K562 (cell line): ENCODE measurements around the gene CAST. TPM values are rescaled to one million over a fixed set of nuclear protein-coding genes. Genes with fewer than 3 reads are reported as not detected.

ENCODE experiments used
- ATAC-seq: fragments of 200-7000 bp; cut with Tn5 transposase; 3 replicates; pipeline ENCODE4 v1.9.1; 2020; ENCODE audit warnings: moderate library complexity
- BruUV-seq: library from RNA; stranded (reverse); fragments of 400-500 nt; replicated peaks from 2 replicates; lab custom pipeline; 2021; lab: Mats Ljungman, UMichigan
- CTCF ChIA-PET: fragments of 300-600 bp; formaldehyde crosslinking; extraction: SDS; loops from one replicate; lab custom pipeline; 2021; ENCODE audit warnings: low intra/inter-chr PET ratio; lab: Yijun Ruan, JAX
- POLR2A ChIA-PET: fragments of 300-600, 350-650 bp; sonication (Branson Sonifier 250); formaldehyde crosslinking; extraction: SDS; loops from one replicate; lab custom pipeline; 2021; ENCODE audit warnings: antibody characterized with exemption, inconsistent platforms; lab: Yijun Ruan, JAX
- DNase-seq, 4 experiments: peaks; one replicate each; pipeline versions ENCODE4 v3.0.0 to v3.0.0-alpha.2; 2011 to 2018; ENCODE audit warnings: low spot score in 3 of 4, mixed read lengths in 3 of 4; ENCODE audit errors: extremely low read depth in 1 of 4
- FAIRE-seq: peaks from 2 replicates; lab custom pipeline; 2011; peaks lifted over from hg19 to GRCh38; lab: Jason Lieb, UNC
- H2AFZ ChIP-seq: 2 replicates; pipeline ENCODE4 v1.6.0; 2011; ENCODE audit warnings: low read depth, low read length, control low read depth, inconsistent platforms
- H3K27ac ChIP-seq: fragments of 200-600 bp; 3 replicates; pipeline ENCODE4 v1.8.0; 2011; ENCODE audit warnings: low read depth, mild to moderate bottlenecking, control low read depth, inconsistent platforms, low read length, moderate library complexity, mixed read lengths; ENCODE audit errors: extremely low read depth
- H3K27me3 ChIP-seq, 2 experiments: fragments of 300-600 bp in 1 of 2; 2 replicates in 1 of 2; 3 replicates in 1 of 2; pipeline versions ENCODE4 v1.6.0 to v1.8.0; 2011; ENCODE audit warnings: inconsistent platforms in 2 of 2, low read length in 2 of 2, mild to moderate bottlenecking in 1 of 2, mixed read lengths in 1 of 2, moderate library complexity in 1 of 2; ENCODE audit not compliant: control insufficient read depth in 2 of 2, insufficient read depth in 2 of 2
- H3K36me3 ChIP-seq: fragments of 300-600 bp; 3 replicates; pipeline ENCODE4 v1.8.0; 2011; ENCODE audit warnings: mild to moderate bottlenecking, low read length, inconsistent platforms; ENCODE audit not compliant: control insufficient read depth, insufficient read depth
- H3K4me1 ChIP-seq, 2 experiments: fragments of 200-600 bp in 1 of 2; replicated peaks in 1 of 2; 2 replicates in 1 of 2; 3 replicates in 1 of 2; pipeline versions ENCODE4 v1.5.1 to v1.8.0; 2011; ENCODE audit warnings: inconsistent platforms in 2 of 2, low read length in 2 of 2, mild to moderate bottlenecking in 1 of 2, mixed read lengths in 1 of 2, moderate library complexity in 1 of 2; ENCODE audit not compliant: control insufficient read depth in 2 of 2, insufficient read depth in 2 of 2
- H3K4me2 ChIP-seq: 2 replicates; pipeline ENCODE4 v1.6.1; 2011; ENCODE audit warnings: low read length, control low read depth, inconsistent platforms, mixed read lengths; ENCODE audit not compliant: insufficient read depth
- H3K4me3 ChIP-seq: fragments of 200-600 bp; sonication (generic), shearing (Covaris generic); 2 replicates; pipeline ENCODE4 v1.5.1; 2016; ENCODE audit warnings: control low read depth, inconsistent platforms
- H3K79me2 ChIP-seq: fragments of 200-600 bp; 3 replicates; pipeline ENCODE4 v1.8.0; 2011; ENCODE audit warnings: low read length, inconsistent platforms; ENCODE audit not compliant: control insufficient read depth, insufficient read depth
- H3K9ac ChIP-seq, 2 experiments: 2 replicates each; pipeline versions ENCODE4 v1.6.0 to v1.6.1; 2011; ENCODE audit warnings: low read depth in 2 of 2, low read length in 2 of 2, control low read depth in 1 of 2, inconsistent platforms in 1 of 2, mild to moderate bottlenecking in 1 of 2, mixed read lengths in 1 of 2; ENCODE audit not compliant: insufficient read depth in 1 of 2
- H3K9me1 ChIP-seq: one replicate; pipeline ENCODE4 v1.6.0; 2011; ENCODE audit warnings: inconsistent platforms, mild to moderate bottlenecking, low read length, moderate library complexity; ENCODE audit not compliant: control insufficient read depth, insufficient read depth
- H3K9me3 ChIP-seq: replicated peaks from 2 replicates; pipeline ENCODE4 v1.5.1; 2011; ENCODE audit warnings: low read depth, low read length, inconsistent platforms; ENCODE audit not compliant: control insufficient read depth, insufficient read depth
- H4K20me1 ChIP-seq: replicated peaks from 2 replicates; pipeline ENCODE4 v1.6.1; 2011; ENCODE audit warnings: low read length, inconsistent platforms, mixed read lengths; ENCODE audit not compliant: control insufficient read depth, insufficient read depth
- CBFA2T2 ChIP-seq: fragments of 450-650 bp; conservative IDR thresholded peaks from 2 replicates; pipeline ENCODE4 v1.6.1; 2017; ENCODE audit warnings: mild to moderate bottlenecking
- CEBPG ChIP-seq, 3 experiments: fragments of 200-800 bp in 1 of 3; sonication (Bioruptor generic) in 1 of 3; sonication (generic) in 1 of 3; formaldehyde crosslinking in 1 of 3; IDR thresholded peaks in 2 of 3; conservative IDR thresholded peaks in 1 of 3; 2 replicates each; pipeline versions ENCODE4 v1.6.1 to v1.8.0; 2016 to 2022; ENCODE audit warnings: missing compliant biosample characterization in 2 of 3, missing genetic modification characterization in 2 of 3, mild to moderate bottlenecking in 1 of 3, missing genetic modification reagents in 1 of 3
- NFATC3 ChIP-seq: fragments of 450-650 bp; IDR thresholded peaks from 2 replicates; pipeline ENCODE4 v1.6.1; 2017; ENCODE audit warnings: mild to moderate bottlenecking
- RFX7 ChIP-seq: fragments of 250-450 bp; sonication (Bioruptor Pico); IDR thresholded peaks from 2 replicates; pipeline ENCODE4 v1.5.1; 2021; ENCODE audit warnings: mild to moderate bottlenecking
- ZNF263 ChIP-seq: sonication (generic); formaldehyde crosslinking; IDR thresholded peaks from 2 replicates; pipeline ENCODE4 v1.8.0; 2022; ENCODE audit warnings: mild to moderate bottlenecking, missing genetic modification reagents, borderline replicate concordance
- WGBS: fragments of 100-300 bp; shearing (Covaris generic); methylation state at CpG from one replicate; pipeline ENCODE4 v1.1.6; 2016; ENCODE audit warnings: low coverage, mixed read lengths; ENCODE audit not compliant: insufficient coverage; ENCODE audit errors: missing lambda C conversion rate; 5-methylcytosine and 5-hydroxymethylcytosine counted together
- in situ Hi-C: fragments of 300-500 bp; cut with MboI; formaldehyde crosslinking; loops from 4 replicates; pipeline ENCODE4 v1.15.0; 2018; ENCODE audit warnings: inconsistent platforms, mixed read lengths
- intact Hi-C: fragments of 100-400 bp; cut with micrococcal nuclease; formaldehyde crosslinking; loops from 2 replicates; pipeline ENCODE4 v1.14.2; 2022
- polyA plus RNA-seq, 8 experiments: library from polyadenylated mRNA; depleted of rRNA in 4 of 8; stranded (reverse) in 5 of 8; unstranded in 3 of 8; fragments of >200 nt; fragmentation: Nextera tagmentation in 2 of 8; fragmentation: Illumina TruSeq in 1 of 8; extraction: Ambion mirVana in 2 of 8; extraction: Trizol in 1 of 8; gene quantifications; 2 replicates each; pipeline versions ENCODE4 v1.2.1 to v1.2.3, GENCODE V29; 2011 to 2014; ENCODE audit warnings: inconsistent platforms in 1 of 8, missing spikeins in 1 of 8
- total RNA-seq, 7 experiments: library from RNA; depleted of rRNA in 6 of 7; stranded (reverse); fragments of >200 nt in 6 of 7; fragmentation: Illumina TruSeq in 2 of 7; extraction: Trizol in 2 of 7; gene quantifications; 2 replicates each; pipeline versions ENCODE4 v1.2.1 to v1.2.3, GENCODE V29; 2011 to 2021; ENCODE audit warnings: low replicate concordance in 1 of 7
- TF ChIP-seq, protein P1 (sequence below): fragments of 250-450 bp; sonication (Bioruptor Pico); IDR thresholded peaks from 2 replicates; pipeline ENCODE4 v1.4.0; 2020; ENCODE audit warnings: mild to moderate bottlenecking, moderate library complexity
- TF ChIP-seq, protein P2 (sequence below), 3 experiments: fragments of 200-800 bp in 1 of 3; sonication (Bioruptor generic) in 1 of 3; sonication (generic) in 1 of 3; formaldehyde crosslinking in 1 of 3; IDR thresholded peaks; 2 replicates each; pipeline versions ENCODE4 v1.6.1 to v1.8.0; 2016 to 2022; ENCODE audit warnings: mild to moderate bottlenecking in 2 of 3, missing compliant biosample characterization in 2 of 3, missing genetic modification characterization in 2 of 3, missing genetic modification reagents in 1 of 3
- TF ChIP-seq, protein P3 (sequence below): fragments of 250-450 bp; sonication (Bioruptor Pico); IDR thresholded peaks from 2 replicates; pipeline ENCODE4 v1.8.0; 2021; ENCODE audit warnings: moderate library complexity, mild to moderate bottlenecking, inconsistent platforms
- TF ChIP-seq, protein P4 (sequence below): fragments of 250-450 bp; sonication (Bioruptor Pico); IDR thresholded peaks from 2 replicates; pipeline ENCODE4 v1.4.0; 2020

CAST gene
- total and polyA plus RNA-seq, 9 of the 15 experiments (the other 6 are each of a cell fraction or from before 2014, with no cell fraction given) = 55.5 to 136 (median 86.1) TPM

DNA sequence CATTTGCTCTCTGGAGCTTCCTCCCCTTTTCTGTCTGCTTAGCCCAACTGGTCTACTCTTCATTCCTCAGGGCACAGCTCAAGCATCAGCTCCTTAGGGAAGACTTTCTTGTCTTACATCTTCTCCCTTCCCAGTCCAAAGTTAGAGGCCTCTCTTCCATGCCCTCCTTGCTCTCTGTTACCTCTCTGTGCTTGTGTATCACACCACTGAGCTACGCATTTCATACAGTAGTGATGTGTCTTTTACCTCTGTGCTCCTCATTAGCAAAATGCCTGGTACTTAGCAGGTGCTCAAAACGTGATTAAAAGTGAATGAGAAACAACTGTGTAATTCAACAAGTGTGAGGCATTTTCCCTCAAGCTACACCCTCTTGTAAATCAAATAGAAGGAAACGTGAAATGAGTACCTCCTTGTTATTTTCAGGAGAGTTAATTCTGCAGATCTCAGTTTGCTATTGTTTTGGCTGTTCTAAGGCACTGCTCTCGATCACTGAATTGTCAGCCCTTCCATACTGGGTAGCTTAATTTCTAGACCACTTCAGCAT, 106.6 kb downstream of the CAST start (continued):
- TF ChIP-seq, protein P1, sequence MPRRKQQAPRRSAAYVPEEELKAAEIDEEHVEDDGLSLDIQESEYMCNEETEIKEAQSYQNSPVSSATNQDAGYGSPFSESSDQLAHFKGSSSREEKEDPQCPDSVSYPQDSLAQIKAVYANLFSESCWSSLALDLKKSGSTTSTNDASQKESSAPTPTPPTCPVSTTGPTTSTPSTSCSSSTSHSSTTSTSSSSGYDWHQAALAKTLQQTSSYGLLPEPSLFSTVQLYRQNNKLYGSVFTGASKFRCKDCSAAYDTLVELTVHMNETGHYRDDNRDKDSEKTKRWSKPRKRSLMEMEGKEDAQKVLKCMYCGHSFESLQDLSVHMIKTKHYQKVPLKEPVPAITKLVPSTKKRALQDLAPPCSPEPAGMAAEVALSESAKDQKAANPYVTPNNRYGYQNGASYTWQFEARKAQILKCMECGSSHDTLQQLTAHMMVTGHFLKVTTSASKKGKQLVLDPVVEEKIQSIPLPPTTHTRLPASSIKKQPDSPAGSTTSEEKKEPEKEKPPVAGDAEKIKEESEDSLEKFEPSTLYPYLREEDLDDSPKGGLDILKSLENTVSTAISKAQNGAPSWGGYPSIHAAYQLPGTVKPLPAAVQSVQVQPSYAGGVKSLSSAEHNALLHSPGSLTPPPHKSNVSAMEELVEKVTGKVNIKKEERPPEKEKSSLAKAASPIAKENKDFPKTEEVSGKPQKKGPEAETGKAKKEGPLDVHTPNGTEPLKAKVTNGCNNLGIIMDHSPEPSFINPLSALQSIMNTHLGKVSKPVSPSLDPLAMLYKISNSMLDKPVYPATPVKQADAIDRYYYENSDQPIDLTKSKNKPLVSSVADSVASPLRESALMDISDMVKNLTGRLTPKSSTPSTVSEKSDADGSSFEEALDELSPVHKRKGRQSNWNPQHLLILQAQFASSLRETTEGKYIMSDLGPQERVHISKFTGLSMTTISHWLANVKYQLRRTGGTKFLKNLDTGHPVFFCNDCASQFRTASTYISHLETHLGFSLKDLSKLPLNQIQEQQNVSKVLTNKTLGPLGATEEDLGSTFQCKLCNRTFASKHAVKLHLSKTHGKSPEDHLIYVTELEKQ = no peak

DNA sequence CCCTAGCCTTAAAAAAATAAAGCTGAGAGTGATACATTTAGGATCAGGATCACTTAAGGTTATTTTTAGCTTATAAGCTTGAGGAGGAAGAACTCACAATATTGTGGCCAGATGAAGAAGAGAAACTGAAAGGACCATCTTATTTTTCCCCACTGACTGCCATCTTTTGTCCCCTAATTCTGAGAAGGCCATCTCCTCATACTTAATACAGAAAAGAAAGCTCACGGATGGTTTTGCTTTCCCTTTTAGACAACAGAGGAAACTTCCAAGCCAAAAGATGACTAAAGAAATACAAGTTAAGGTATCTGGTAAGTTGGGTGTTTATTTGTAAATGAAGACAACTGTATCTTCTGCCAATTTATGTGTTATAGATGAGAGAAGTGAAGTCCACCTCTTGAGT, 109.2 kb downstream of the CAST start:
- BruUV-seq = no TSS peak
- no peak overlapping the region for H3K4me2 ChIP-seq
- no peak overlapping the region for H2AFZ ChIP-seq
- ATAC-seq (no peak), DNase-seq (no peak), FAIRE-seq (no peak)
- ChIA-PET POLR2A (interaction anchor here (1.2 to 1.9 kb wide), 2 partner anchors 9 to 33 kb away, joined by 3 to 5 read pairs; no protein-coding TSS in a partner anchor), CTCF (no interaction called here)
- no peaks in the 10 kb centered on the region for H3K79me2 ChIP-seq
- no peaks in the 10 kb centered on the region for H3K27me3 ChIP-seq
- H3K9ac ChIP-seq = no peak overlapping the region
- H3K36me3 ChIP-seq = peaks cover 94% of the 10 kb centered on the region
- no peaks in the 10 kb centered on the region for H3K9me1 ChIP-seq
- in situ Hi-C loops = no loop called here
- H3K9me3 ChIP-seq = no peaks in the 10 kb centered on the region
- H4K20me1 ChIP-seq = no peaks in the 10 kb centered on the region
- H3K27ac ChIP-seq = no peak overlapping the region
- no peaks in the 10 kb centered on the region for H3K4me1 ChIP-seq
- no peak overlapping the region for H3K4me3 ChIP-seq
- intact Hi-C loops = no loop called here
- WGBS = 94% methylated on average over 1 of the region's 1 CpG
- TF ChIP-seq, protein P2, sequence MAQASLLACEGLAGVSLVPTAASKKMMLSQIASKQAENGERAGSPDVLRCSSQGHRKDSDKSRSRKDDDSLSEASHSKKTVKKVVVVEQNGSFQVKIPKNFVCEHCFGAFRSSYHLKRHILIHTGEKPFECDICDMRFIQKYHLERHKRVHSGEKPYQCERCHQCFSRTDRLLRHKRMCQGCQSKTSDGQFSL (CRISPR knock-in tag; IDR thresholded peaks at IDR 0.05) = no peak
- TF ChIP-seq, protein P2 (tag; IDR thresholded peaks at IDR 0.05) = no peak
- TF ChIP-seq, protein P3, sequence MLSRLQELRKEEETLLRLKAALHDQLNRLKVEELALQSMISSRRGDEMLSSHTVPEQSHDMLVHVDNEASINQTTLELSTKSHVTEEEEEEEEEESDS = no peak
- TF ChIP-seq CBFA2T2 = no peak
- TF ChIP-seq RFX7 (CRISPR knock-in tag) = no peak
- TF ChIP-seq, protein P4, sequence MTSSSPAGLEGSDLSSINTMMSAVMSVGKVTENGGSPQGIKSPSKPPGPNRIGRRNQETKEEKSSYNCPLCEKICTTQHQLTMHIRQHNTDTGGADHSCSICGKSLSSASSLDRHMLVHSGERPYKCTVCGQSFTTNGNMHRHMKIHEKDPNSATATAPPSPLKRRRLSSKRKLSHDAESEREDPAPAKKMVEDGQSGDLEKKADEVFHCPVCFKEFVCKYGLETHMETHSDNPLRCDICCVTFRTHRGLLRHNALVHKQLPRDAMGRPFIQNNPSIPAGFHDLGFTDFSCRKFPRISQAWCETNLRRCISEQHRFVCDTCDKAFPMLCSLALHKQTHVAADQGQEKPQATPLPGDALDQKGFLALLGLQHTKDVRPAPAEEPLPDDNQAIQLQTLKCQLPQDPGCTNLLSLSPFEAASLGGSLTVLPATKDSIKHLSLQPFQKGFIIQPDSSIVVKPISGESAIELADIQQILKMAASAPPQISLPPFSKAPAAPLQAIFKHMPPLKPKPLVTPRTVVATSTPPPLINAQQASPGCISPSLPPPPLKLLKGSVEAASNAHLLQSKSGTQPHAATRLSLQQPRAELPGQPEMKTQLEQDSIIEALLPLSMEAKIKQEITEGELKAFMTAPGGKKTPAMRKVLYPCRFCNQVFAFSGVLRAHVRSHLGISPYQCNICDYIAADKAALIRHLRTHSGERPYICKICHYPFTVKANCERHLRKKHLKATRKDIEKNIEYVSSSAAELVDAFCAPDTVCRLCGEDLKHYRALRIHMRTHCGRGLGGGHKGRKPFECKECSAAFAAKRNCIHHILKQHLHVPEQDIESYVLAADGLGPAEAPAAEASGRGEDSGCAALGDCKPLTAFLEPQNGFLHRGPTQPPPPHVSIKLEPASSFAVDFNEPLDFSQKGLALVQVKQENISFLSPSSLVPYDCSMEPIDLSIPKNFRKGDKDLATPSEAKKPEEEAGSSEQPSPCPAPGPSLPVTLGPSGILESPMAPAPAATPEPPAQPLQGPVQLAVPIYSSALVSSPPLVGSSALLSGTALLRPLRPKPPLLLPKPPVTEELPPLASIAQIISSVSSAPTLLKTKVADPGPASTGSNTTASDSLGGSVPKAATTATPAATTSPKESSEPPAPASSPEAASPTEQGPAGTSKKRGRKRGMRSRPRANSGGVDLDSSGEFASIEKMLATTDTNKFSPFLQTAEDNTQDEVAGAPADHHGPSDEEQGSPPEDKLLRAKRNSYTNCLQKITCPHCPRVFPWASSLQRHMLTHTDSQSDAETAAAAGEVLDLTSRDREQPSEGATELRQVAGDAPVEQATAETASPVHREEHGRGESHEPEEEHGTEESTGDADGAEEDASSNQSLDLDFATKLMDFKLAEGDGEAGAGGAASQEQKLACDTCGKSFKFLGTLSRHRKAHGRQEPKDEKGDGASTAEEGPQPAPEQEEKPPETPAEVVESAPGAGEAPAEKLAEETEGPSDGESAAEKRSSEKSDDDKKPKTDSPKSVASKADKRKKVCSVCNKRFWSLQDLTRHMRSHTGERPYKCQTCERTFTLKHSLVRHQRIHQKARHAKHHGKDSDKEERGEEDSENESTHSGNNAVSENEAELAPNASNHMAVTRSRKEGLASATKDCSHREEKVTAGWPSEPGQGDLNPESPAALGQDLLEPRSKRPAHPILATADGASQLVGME (CRISPR knock-in tag) = no peak
- no peak for TF ChIP-seq CEBPG (CRISPR knock-in tag; IDR thresholded peaks at IDR 0.05)
- TF ChIP-seq CEBPG (tag; conservative IDR thresholded peaks at IDR 0.05 in 1 of 2, IDR thresholded peaks at IDR 0.05 in 1 of 2) = no peak
- TF ChIP-seq NFATC3 = no peak
- TF ChIP-seq ZNF263 (CRISPR knock-in tag) = no peak
